ENCODE results near the gene COX14. TPM values are rescaled to one million over a fixed set of nuclear protein-coding genes. Genes with fewer than 3 reads are reported as not detected.
"Not testable (repeated sequence)": the region's sequence is repeated elsewhere in the genome, so short reads cannot be mapped to it uniquely, and the experiment has no call there.

COX14 gene
- total RNA-seq, 1 donor from 2014 or later, result 195 TPM

- H3K9me3 ChIP-seq (replicated peaks), result no peaks in the 10 kb centered on the region
- peaks cover 26% of the 10 kb centered on the region for H3K4me1 ChIP-seq
- no peak overlapping the region for H3K27ac ChIP-seq (replicated peaks)
- no peak for TF ChIP-seq CTCF (IDR thresholded peaks at IDR 0.05; ENCODE audit: borderline replicate concordance)
- H3K27me3 ChIP-seq (ENCODE audit: low read depth), result peaks cover 7% of the 10 kb centered on the region
- H3K36me3 ChIP-seq, result no peaks in the 10 kb centered on the region
- intact Hi-C loops (cut with micrococcal nuclease), result no loop called here
- no peak overlapping the region for H3K4me3 ChIP-seq
- no peak for DNase-seq
These were observed 30.8 kb upstream of the COX14 start for GRCh38 chr12:50081096-50081808.

- H3K27me3 ChIP-seq (ENCODE audit: low read depth), result peaks cover 7% of the 10 kb centered on the region
- no peak for DNase-seq
- peaks cover 28% of the 10 kb centered on the region for H3K4me1 ChIP-seq
- H3K4me3 ChIP-seq, result no peak overlapping the region
- H3K27ac ChIP-seq (replicated peaks), result no peak overlapping the region
- H3K9me3 ChIP-seq (replicated peaks), result no peaks in the 10 kb centered on the region
- peaks cover 11% of the 10 kb centered on the region for H3K36me3 ChIP-seq
- no peak for TF ChIP-seq CTCF (IDR thresholded peaks at IDR 0.05; ENCODE audit: borderline replicate concordance)
- intact Hi-C loops (cut with micrococcal nuclease), result no loop called here
These were observed 29.4 kb upstream of the COX14 start for GRCh38 chr12:50082644-50083043.

GRCh38 chr12:50083301-50083700 is 28.7 kb upstream of the COX14 start:
- Histone ChIP-seq H3K27ac (replicated peaks) (no peak overlapping the region), H3K9me3 (replicated peaks) (no peaks in the 10 kb centered on the region), H3K4me1 (peaks cover 35% of the 10 kb centered on the region), H3K36me3 (peaks cover 16% of the 10 kb centered on the region), H3K4me3 (no peak overlapping the region), H3K27me3 (ENCODE audit: low read depth) (peaks cover 7% of the 10 kb centered on the region)
- no peak for TF ChIP-seq CTCF (IDR thresholded peaks at IDR 0.05; ENCODE audit: borderline replicate concordance)
- intact Hi-C loops (cut with micrococcal nuclease), result no loop called here
- DNase-seq, result no peak

- intact Hi-C loops (cut with micrococcal nuclease), result not testable (repeated sequence)
These were observed 27.6 kb upstream of the COX14 start for GRCh38 chr12:50084409-50084774.

GRCh38 chr12:50084775-50085614 is 27.0 kb upstream of the COX14 start, which contains the start of gene SMARCD1:
Gene SMARCD1 (plus strand): TSS chr12:50085342. CDS start chr12:50085370, 28 bp downstream.
- H3K4me3 ChIP-seq, result peak within 1 kb of the TSS; percentile 98
- peak; percentile 93 for DNase-seq
- peaks cover 33% of the 10 kb centered on the region for H3K36me3 ChIP-seq
- peaks cover 7% of the 10 kb centered on the region for H3K27me3 ChIP-seq (ENCODE audit: low read depth)
- H3K9me3 ChIP-seq (replicated peaks), result no peaks in the 10 kb centered on the region
- H3K4me1 ChIP-seq, result peaks cover 41% of the 10 kb centered on the region
- intact Hi-C loops (cut with micrococcal nuclease), result no loop called here
- peak; percentile 40 for TF ChIP-seq CTCF (IDR thresholded peaks at IDR 0.05; ENCODE audit: borderline replicate concordance)
- peak within 1 kb of the TSS; percentile 100 for H3K27ac ChIP-seq (replicated peaks)

More at GRCh38 chr12:50084409-50084774, 27.6 kb upstream of the COX14 start:
- DNase-seq; H3K9me3 ChIP-seq (replicated peaks); H3K27me3 ChIP-seq (ENCODE audit: low read depth): not testable (repeated sequence)
- Histone ChIP-seq H3K27ac (replicated peaks) (peak overlapping the region; percentile 100), H3K4me1 (peaks cover 41% of the 10 kb centered on the region), H3K4me3 (peak overlapping the region; percentile 98), H3K36me3 (peaks cover 27% of the 10 kb centered on the region)

Data from left ventricle myocardium inferior (tissue), 1 donor.